ENCODE data around the gene CNN2. TPM values are rescaled to one million over a fixed set of nuclear protein-coding genes. Genes with fewer than 3 reads are reported as not detected.
A peak's percentile ranks its signal among the peaks of the same experiment; 100 is the strongest.

The CNN2 gene
- total and polyA plus RNA-seq, 9 of the 15 experiments (the other 6 are each of a cell fraction or from before 2014, with no cell fraction given) = 12.1 to 174 (median 52.7) TPM

DNA sequence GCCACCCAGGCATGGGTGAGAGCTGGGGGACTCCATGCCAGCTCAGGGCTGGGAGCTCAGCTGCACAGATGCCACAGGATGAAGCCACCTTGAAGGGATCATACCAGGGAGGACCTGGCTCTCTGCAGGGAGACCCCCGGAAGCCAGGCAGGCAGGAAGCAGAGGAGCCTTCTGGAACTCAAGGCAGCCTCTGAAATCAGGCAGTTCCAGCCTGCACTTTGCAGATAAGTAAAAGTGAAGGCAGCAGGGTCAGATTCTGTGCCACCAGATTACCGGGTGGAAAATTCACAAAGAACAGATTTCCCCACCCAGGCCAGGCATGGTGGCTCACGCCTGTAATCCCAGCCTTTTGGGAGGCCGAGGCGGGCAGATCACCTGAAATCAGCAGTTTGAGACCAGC lies 8.0 kb upstream of the CNN2 start (continued):
- TF ChIP-seq, protein P1, sequence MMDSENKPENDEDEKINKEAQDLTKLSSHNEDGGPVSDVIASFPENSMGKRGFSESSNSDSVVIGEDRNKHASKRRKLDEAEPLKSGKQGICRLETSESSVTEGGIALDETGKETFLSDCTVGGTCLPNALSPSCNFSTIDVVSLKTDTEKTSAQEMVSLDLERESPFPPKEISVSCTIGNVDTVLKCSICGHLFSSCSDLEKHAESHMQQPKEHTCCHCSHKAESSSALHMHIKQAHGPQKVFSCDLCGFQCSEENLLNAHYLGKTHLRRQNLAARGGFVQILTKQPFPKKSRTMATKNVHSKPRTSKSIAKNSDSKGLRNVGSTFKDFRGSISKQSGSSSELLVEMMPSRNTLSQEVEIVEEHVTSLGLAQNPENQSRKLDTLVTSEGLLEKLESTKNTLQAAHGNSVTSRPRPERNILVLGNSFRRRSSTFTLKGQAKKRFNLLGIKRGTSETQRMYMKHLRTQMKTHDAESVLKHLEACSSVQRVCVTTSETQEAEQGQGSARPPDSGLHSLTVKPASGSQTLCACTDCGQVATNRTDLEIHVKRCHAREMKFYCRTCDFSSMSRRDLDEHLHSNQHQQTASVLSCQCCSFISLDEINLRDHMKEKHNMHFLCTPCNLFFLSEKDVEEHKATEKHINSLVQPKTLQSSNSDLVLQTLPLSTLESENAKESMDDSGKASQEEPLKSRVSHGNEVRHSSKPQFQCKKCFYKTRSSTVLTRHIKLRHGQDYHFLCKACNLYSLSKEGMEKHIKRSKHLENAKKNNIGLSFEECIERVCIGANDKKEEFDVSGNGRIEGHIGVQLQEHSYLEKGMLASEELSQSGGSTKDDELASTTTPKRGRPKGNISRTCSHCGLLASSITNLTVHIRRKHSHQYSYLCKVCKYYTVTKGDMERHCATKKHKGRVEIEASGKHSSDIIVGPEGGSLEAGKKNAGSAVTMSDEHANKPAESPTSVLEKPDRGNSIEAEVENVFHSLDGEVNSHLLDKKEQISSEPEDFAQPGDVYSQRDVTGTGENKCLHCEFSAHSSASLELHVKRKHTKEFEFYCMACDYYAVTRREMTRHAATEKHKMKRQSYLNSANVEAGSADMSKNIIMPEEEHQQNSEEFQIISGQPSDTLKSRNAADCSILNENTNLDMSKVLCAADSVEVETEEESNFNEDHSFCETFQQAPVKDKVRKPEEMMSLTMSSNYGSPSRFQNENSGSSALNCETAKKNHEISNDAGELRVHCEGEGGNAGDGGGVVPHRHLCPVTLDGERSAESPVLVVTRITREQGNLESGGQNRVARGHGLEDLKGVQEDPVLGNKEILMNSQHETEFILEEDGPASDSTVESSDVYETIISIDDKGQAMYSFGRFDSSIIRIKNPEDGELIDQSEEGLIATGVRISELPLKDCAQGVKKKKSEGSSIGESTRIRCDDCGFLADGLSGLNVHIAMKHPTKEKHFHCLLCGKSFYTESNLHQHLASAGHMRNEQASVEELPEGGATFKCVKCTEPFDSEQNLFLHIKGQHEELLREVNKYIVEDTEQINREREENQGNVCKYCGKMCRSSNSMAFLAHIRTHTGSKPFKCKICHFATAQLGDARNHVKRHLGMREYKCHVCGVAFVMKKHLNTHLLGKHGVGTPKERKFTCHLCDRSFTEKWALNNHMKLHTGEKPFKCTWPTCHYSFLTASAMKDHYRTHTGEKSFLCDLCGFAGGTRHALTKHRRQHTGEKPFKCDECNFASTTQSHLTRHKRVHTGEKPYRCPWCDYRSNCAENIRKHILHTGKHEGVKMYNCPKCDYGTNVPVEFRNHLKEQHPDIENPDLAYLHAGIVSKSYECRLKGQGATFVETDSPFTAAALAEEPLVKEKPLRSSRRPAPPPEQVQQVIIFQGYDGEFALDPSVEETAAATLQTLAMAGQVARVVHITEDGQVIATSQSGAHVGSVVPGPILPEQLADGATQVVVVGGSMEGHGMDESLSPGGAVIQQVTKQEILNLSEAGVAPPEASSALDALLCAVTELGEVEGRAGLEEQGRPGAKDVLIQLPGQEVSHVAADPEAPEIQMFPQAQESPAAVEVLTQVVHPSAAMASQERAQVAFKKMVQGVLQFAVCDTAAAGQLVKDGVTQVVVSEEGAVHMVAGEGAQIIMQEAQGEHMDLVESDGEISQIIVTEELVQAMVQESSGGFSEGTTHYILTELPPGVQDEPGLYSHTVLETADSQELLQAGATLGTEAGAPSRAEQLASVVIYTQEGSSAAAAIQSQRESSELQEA (IDR thresholded peaks at IDR 0.05; ENCODE audit: low read depth) = no peak
- TF ChIP-seq SMAD4 (CRISPR knock-in tag; conservative IDR thresholded peaks at IDR 0.05) (peak; percentile 73), HNRNPUL1 (IDR thresholded peaks at IDR 0.05; ENCODE audit: low read length) (no peak), MTA2 (IDR thresholded peaks at IDR 0.05; ENCODE audit: low read depth) (peak; percentile 55; the same call in 1 of the 2 replicates), HDAC1 (IDR thresholded peaks at IDR 0.05) (peak; percentile 43 to 95; a peak in 3 of 4 replicates), TEAD4 (IDR thresholded peaks at IDR 0.05; ENCODE audit: low read length) (peak; percentile 85), TEAD4 (CRISPR knock-in tag; IDR thresholded peaks at IDR 0.05; ENCODE audit: borderline replicate concordance) (no peak), DPF2 (IDR thresholded peaks at IDR 0.05) (0 out of 2 replicates have a peak, but pooled peaks have one; percentile 35), ZKSCAN3 (CRISPR knock-in tag; IDR thresholded peaks at IDR 0.05) (no peak), RHOXF2B (CRISPR knock-in tag; conservative IDR thresholded peaks at IDR 0.05) (no peak), ASH1L (IDR thresholded peaks at IDR 0.05; ENCODE audit: borderline replicate concordance, low read depth, partially characterized antibody) (no peak), TAL1 (IDR thresholded peaks at IDR 0.05) (peak; percentile 79), NFIC (IDR thresholded peaks at IDR 0.05) (peak; percentile 40; the same call in 1 of the 2 replicates), EP300 (IDR thresholded peaks at IDR 0.05; ENCODE audit: low read length) (peak; percentile 54; the same call in 1 of the 2 replicates), TGIF2 (CRISPR knock-in tag; IDR thresholded peaks at IDR 0.05) (no peak), TCF3 (CRISPR knock-in tag; IDR thresholded peaks at IDR 0.05) (peak; percentile 86), TCF7L2 (IDR thresholded peaks at IDR 0.05; ENCODE audit: low read depth, low read length) (no peak)
- TF ChIP-seq, protein P2, sequence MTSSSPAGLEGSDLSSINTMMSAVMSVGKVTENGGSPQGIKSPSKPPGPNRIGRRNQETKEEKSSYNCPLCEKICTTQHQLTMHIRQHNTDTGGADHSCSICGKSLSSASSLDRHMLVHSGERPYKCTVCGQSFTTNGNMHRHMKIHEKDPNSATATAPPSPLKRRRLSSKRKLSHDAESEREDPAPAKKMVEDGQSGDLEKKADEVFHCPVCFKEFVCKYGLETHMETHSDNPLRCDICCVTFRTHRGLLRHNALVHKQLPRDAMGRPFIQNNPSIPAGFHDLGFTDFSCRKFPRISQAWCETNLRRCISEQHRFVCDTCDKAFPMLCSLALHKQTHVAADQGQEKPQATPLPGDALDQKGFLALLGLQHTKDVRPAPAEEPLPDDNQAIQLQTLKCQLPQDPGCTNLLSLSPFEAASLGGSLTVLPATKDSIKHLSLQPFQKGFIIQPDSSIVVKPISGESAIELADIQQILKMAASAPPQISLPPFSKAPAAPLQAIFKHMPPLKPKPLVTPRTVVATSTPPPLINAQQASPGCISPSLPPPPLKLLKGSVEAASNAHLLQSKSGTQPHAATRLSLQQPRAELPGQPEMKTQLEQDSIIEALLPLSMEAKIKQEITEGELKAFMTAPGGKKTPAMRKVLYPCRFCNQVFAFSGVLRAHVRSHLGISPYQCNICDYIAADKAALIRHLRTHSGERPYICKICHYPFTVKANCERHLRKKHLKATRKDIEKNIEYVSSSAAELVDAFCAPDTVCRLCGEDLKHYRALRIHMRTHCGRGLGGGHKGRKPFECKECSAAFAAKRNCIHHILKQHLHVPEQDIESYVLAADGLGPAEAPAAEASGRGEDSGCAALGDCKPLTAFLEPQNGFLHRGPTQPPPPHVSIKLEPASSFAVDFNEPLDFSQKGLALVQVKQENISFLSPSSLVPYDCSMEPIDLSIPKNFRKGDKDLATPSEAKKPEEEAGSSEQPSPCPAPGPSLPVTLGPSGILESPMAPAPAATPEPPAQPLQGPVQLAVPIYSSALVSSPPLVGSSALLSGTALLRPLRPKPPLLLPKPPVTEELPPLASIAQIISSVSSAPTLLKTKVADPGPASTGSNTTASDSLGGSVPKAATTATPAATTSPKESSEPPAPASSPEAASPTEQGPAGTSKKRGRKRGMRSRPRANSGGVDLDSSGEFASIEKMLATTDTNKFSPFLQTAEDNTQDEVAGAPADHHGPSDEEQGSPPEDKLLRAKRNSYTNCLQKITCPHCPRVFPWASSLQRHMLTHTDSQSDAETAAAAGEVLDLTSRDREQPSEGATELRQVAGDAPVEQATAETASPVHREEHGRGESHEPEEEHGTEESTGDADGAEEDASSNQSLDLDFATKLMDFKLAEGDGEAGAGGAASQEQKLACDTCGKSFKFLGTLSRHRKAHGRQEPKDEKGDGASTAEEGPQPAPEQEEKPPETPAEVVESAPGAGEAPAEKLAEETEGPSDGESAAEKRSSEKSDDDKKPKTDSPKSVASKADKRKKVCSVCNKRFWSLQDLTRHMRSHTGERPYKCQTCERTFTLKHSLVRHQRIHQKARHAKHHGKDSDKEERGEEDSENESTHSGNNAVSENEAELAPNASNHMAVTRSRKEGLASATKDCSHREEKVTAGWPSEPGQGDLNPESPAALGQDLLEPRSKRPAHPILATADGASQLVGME (CRISPR knock-in tag; IDR thresholded peaks at IDR 0.05) = no peak
